Heart right ventricle (tissue), 16 donors: Measurements from ENCODE around the gene TNN. TPM values are rescaled to one million over a fixed set of nuclear protein-coding genes. Genes with fewer than 3 reads are reported as not detected.
"Not testable (repeated sequence)": the region's sequence is repeated elsewhere in the genome, so short reads cannot be mapped to it uniquely, and the experiment has no call there.

Experiments used
- ATAC-seq, 8 donors: fragments of 200-7000 bp; cut with Tn5 transposase; one replicate each; pipeline ENCODE4 v1.9.1; 2020; ENCODE audit warnings: mild to moderate bottlenecking in 8 of 8, moderate library complexity in 8 of 8, moderate number of reproducible peaks in 1 of 8
- DNase-seq, 2 donors: peaks; one replicate each; pipeline ENCODE4 v3.0.0-alpha.2; 2020
- H3K27ac ChIP-seq, 10 donors: fragments of 200-600 bp; sonication (generic) in 2 of 10; one replicate each; pipeline versions ENCODE4 v1.5.0 to v1.8.0; 2020 to 2022; ENCODE audit warnings: mild to moderate bottlenecking in 3 of 10
- H3K27me3 ChIP-seq, 7 donors: fragments of 200-600 bp; one replicate each; pipeline ENCODE4 v1.8.0; 2021 to 2022; ENCODE audit warnings: mild to moderate bottlenecking in 2 of 7
- H3K36me3 ChIP-seq, 9 donors: fragments of 200-600 bp; sonication (generic) in 1 of 9; one replicate each; pipeline versions ENCODE4 v1.5.0 to v1.8.0; 2020 to 2022; ENCODE audit warnings: mild to moderate bottlenecking in 2 of 9
- H3K4me1 ChIP-seq, 9 donors: fragments of 200-600 bp; sonication (generic) in 1 of 9; one replicate each; pipeline versions ENCODE4 v1.5.0 to v1.8.0; 2020 to 2022; ENCODE audit warnings: mild to moderate bottlenecking in 4 of 9
- H3K4me3 ChIP-seq, 10 donors: fragments of 200-600 bp; sonication (generic) in 2 of 10; one replicate each; pipeline versions ENCODE4 v1.5.0 to v1.8.0; 2020 to 2022; ENCODE audit warnings: mild to moderate bottlenecking in 7 of 10, moderate library complexity in 2 of 10
- H3K9me3 ChIP-seq, 11 donors: fragments of 200-600 bp in 10 of 11; sonication (generic) in 2 of 11; one replicate each; pipeline versions ENCODE4 v1.5.0 to v1.8.0; 2013 to 2022; ENCODE audit warnings: mild to moderate bottlenecking in 2 of 11, control low read depth in 1 of 11, moderate library complexity in 1 of 11
- WGBS, 2 donors: extraction: QIAGEN DNeasy Blood & Tissue Kit; methylation state at CpG; one replicate each; pipeline ENCODE4 v1.1.7; 2013; ENCODE audit warnings: inconsistent platforms in 1 of 2; 5-methylcytosine and 5-hydroxymethylcytosine counted together
- intact Hi-C, 10 donors: fragments of 100-400 bp; cut with DNase I; formaldehyde crosslinking; loops; one replicate each; pipeline versions ENCODE4 v1.11.1 to v1.14.2; 2022
- polyA plus RNA-seq, 2 donors: library from polyadenylated mRNA; stranded (reverse); fragments of 200-250 nt; gene quantifications; one replicate each; pipeline ENCODE4 v1.2.3, GENCODE V29; 2013
- total RNA-seq, 10 donors: library from RNA; stranded (reverse); fragmentation: NEBNext Ultra II Directional in 3 of 10; extraction: Animal tissue kit (Norgen Biotek cat#: 25700) in 3 of 10; gene quantifications; one replicate each; pipeline versions ENCODE4 v1.2.1 to v1.2.4, GENCODE V29; 2021 to 2023
- TF ChIP-seq, protein P1 (sequence below), 9 donors: fragments of 200-600 bp; sonication (generic) in 2 of 9; IDR thresholded peaks; one replicate each; pipeline versions ENCODE4 v1.5.0 to v1.8.0; 2021 to 2022; ENCODE audit warnings: antibody characterized with exemption in 9 of 9, mild to moderate bottlenecking in 5 of 9, moderate library complexity in 1 of 9
- donor health status: Arrhythmogenic right ventricular cardiomyopathy.
- donor health status: ischemic (EF 13 %, LVEDD 7.1; RV severe dilation, severe dysfunction).
- donor health status: healthy with polysubstance abuse.
- donor health status: DM: no; HTN: yes; CAD: no.
- donor health status: DM: no; HTN: no; CAD: no.
- donor health status: ischemic (EF 25% LVEDD 6.9; RV normal size, moderate dysfunction).
- donor health status: ischemic (EF 25% LVEDD 5.7; RV mildly dilated, moderate dysfunction).
- donor health status: healthy.
- donor health status: DM: yes; HTN: yes; CAD: no.
- donor health status: Ischemic cardiomyopathy.
- donor health status: ischemic (EF 35%, LVEDD 5.7; RV mildly dilated, moderate dysfunction).
- donor health status: nonischemic (EF 11% LVEDD 7.7; RV severe dilation, severe dysfunction).
- donor health status: DM: yes; HTN: yes; CAD: no.
- donor health status: PGD.
- donor health status: ischemic (EF 29% LVEDD 5.4; RV normal size, mild dysfunction).
- donor health status: nonischemic (EF 23%, LVEDD 6.1; RV moderate dilation, normal function).

Gene TNN
- total and polyA plus RNA-seq, 12 donors = 0.03 to 1.1 (median 0.11) TPM; not detected in 1

GRCh38 chr1:175043824-175044223, 23.8 kb upstream of the TNN start:
- Histone ChIP-seq H3K27ac (no peak overlapping the region), H3K4me1 (no peaks in the 10 kb centered on the region), H3K9me3 (no peaks in the 10 kb centered on the region), H3K36me3 (no peaks in the 10 kb centered on the region), H3K4me3 (no peak overlapping the region), H3K27me3 (no peaks in the 10 kb centered on the region)
- intact Hi-C loops = loop anchor here in 1 of 10 donors (5.0 kb wide), 1 partner anchor 68 kb away; no protein-coding TSS in a partner anchor
- TF ChIP-seq, protein P1, sequence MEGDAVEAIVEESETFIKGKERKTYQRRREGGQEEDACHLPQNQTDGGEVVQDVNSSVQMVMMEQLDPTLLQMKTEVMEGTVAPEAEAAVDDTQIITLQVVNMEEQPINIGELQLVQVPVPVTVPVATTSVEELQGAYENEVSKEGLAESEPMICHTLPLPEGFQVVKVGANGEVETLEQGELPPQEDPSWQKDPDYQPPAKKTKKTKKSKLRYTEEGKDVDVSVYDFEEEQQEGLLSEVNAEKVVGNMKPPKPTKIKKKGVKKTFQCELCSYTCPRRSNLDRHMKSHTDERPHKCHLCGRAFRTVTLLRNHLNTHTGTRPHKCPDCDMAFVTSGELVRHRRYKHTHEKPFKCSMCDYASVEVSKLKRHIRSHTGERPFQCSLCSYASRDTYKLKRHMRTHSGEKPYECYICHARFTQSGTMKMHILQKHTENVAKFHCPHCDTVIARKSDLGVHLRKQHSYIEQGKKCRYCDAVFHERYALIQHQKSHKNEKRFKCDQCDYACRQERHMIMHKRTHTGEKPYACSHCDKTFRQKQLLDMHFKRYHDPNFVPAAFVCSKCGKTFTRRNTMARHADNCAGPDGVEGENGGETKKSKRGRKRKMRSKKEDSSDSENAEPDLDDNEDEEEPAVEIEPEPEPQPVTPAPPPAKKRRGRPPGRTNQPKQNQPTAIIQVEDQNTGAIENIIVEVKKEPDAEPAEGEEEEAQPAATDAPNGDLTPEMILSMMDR (IDR thresholded peaks at IDR 0.05) = no peak
- ATAC-seq = no peak
- no peak for DNase-seq
- 39 to 51% methylated on average over 19 of the region's 19 CpGs for WGBS, 2 donors

DNA sequence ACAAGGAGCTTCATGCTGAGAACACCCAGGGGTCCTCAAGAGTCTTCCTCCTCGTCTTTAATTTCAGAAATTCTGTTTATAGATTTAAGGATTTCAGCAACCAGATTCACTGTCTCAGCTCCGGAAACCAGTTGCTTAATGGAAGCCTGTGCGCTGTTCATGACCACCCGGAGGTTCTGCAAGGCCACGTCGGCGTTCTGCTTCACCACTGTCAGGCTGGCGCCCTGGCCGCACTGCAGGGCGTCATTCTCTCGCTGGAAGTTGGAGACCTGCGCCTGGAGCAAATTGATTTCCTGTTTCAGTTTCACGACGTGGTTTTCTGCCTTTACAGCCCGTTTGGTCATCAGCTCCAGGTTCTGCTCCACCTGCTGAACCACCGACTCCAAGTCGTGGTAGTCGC, 23.0 kb upstream of the TNN start:
- H3K4me1 ChIP-seq, DNase-seq, H3K9me3 ChIP-seq, H3K4me3 ChIP-seq, ATAC-seq, H3K27ac ChIP-seq, H3K36me3 ChIP-seq, H3K27me3 ChIP-seq: not testable (repeated sequence)
- intact Hi-C loops = loop anchor here in 1 of 10 donors (5.0 kb wide), 1 partner anchor 68 kb away; no protein-coding TSS in a partner anchor
- WGBS, 2 donors = 89 to 95% methylated on average over 18 of the region's 18 CpGs

- 92 to 96% methylated on average over 19 of the region's 19 CpGs for WGBS, 2 donors
- Histone ChIP-seq H3K27ac (no peak overlapping the region), H3K4me1 (no peaks in the 10 kb centered on the region), H3K36me3 (no peaks in the 10 kb centered on the region), H3K27me3 (peaks cover 0 to 11% (median 0%) of the 10 kb centered on the region in 7 donors), H3K4me3 (no peak overlapping the region), H3K9me3 (no peaks in the 10 kb centered on the region)
- intact Hi-C loops = no loop called here
- TF ChIP-seq, protein P1 (IDR thresholded peaks at IDR 0.05) = no peak
- no peak for ATAC-seq
- DNase-seq = no peak
Measured at GRCh38 chr1:175045097-175045496, 22.5 kb upstream of the TNN start.

GRCh38 chr1:175045519-175045918, 22.1 kb upstream of the TNN start:
- TF ChIP-seq, protein P1 (IDR thresholded peaks at IDR 0.05) = no peak
- WGBS, 2 donors = 97 to 98% methylated on average over 28 to 32 of the region's 32 CpGs

GRCh38 chr1:175050992-175051391, 16.6 kb upstream of the TNN start:
- ATAC-seq = no peak
- H3K9me3 ChIP-seq = no peaks in the 10 kb centered on the region
- DNase-seq = no peak
- H3K27ac ChIP-seq = no peak overlapping the region
- TF ChIP-seq, protein P1 (IDR thresholded peaks at IDR 0.05) = no peak
- H3K4me1 ChIP-seq = no peaks in the 10 kb centered on the region
- WGBS, 2 donors = 94 to 96% methylated on average over 2 of the region's 2 CpGs
- H3K36me3 ChIP-seq = no peaks in the 10 kb centered on the region
- intact Hi-C loops = no loop called here
- peaks cover 0 to 19% (median 0%) of the 10 kb centered on the region in 7 donors for H3K27me3 ChIP-seq
- no peak overlapping the region for H3K4me3 ChIP-seq

More at GRCh38 chr1:175045519-175045918, 22.1 kb upstream of the TNN start:
- ATAC-seq (no peak), DNase-seq (no peak)
- intact Hi-C loops = no loop called here
- Histone ChIP-seq H3K4me1 (no peaks in the 10 kb centered on the region), H3K27ac (no peak overlapping the region), H3K9me3 (no peaks in the 10 kb centered on the region), H3K36me3 (no peaks in the 10 kb centered on the region), H3K27me3 (peaks cover 0 to 13% (median 0%) of the 10 kb centered on the region in 7 donors), H3K4me3 (no peak overlapping the region)
